ENCODE results near the gene MX2. TPM values are rescaled to one million over a fixed set of nuclear protein-coding genes. Genes with fewer than 3 reads are reported as not detected.

The MX2 gene
- polyA plus RNA-seq, 1 donor from 2014 or later: not detected

DNA sequence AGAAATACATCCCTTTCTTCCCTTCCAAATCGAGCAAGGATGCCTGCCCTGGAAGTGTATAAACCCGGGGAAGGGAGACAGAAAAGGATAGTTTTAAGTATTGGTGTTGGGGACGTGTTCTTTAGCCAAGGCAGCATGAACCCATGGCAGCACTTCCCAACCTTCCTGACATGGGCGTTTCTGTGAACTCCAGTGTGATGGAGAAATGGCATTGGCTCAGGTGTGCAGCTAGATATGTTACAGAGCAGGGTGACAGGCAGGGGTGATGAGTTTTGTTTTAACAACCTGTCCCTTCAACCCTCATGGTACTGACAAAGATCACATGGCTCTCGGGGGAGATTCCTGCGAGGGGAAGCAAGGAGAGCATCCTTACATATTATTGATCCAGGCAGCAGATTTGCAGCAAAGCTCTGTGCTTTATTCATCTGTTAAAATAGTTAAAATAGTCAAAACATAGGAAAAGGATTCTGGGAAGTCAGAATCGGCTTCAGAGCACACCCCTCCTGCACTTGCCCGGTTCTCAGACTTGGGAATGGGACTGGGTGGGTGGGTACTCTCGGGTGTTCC, 68.2 kb downstream of the MX2 start:
- Histone ChIP-seq H3K9me2 (ENCODE audit: insufficient read depth, low read length) (no peaks in the 10 kb centered on the region), H3K27me3 (ENCODE audit: insufficient read depth, low read depth, low read length) (peaks cover 24% of the 10 kb centered on the region), H2AFZ (ENCODE audit: low read depth, low read length) (no peak overlapping the region), H3F3A (ENCODE audit: insufficient read depth, low read length, poor library complexity, severe bottlenecking) (no peaks in the 10 kb centered on the region), H3K36me3 (ENCODE audit: insufficient read depth, low read length) (no peaks in the 10 kb centered on the region), H4K20me1 (ENCODE audit: insufficient read depth) (no peaks in the 10 kb centered on the region), H3K9ac (ENCODE audit: low read length) (no peak overlapping the region), H3K79me2 (replicated peaks; ENCODE audit: insufficient read depth, low read length) (no peaks in the 10 kb centered on the region), H3K4me2 (ENCODE audit: low read length) (no peak overlapping the region), H3K4me3 (ENCODE audit: low read length) (no peak overlapping the region), H3K9me3 (ENCODE audit: low read length) (no peaks in the 10 kb centered on the region), H3K27ac (ENCODE audit: low read length) (no peak overlapping the region)
- no peak for TF ChIP-seq RAD21 (conservative IDR thresholded peaks at IDR 0.05)
- no peak for TF ChIP-seq EZH2 (IDR thresholded peaks at IDR 0.05; ENCODE audit: borderline replicate concordance, insufficient read depth, low read length, poor library complexity, severe bottlenecking)
- TF ChIP-seq POLR2AphosphoS5 (IDR thresholded peaks at IDR 0.05): no peak
- TF ChIP-seq REST (IDR thresholded peaks at IDR 0.05; ENCODE audit: borderline replicate concordance): no peak
- TF ChIP-seq TAF1 (IDR thresholded peaks at IDR 0.05; ENCODE audit: low read depth): no peak
- no peak for TF ChIP-seq EP300 (conservative IDR thresholded peaks at IDR 0.05; ENCODE audit: poor library complexity, severe bottlenecking)
- TF ChIP-seq MXI1 (conservative IDR thresholded peaks at IDR 0.05; ENCODE audit: poor library complexity, severe bottlenecking): no peak
- TF ChIP-seq, protein P1, sequence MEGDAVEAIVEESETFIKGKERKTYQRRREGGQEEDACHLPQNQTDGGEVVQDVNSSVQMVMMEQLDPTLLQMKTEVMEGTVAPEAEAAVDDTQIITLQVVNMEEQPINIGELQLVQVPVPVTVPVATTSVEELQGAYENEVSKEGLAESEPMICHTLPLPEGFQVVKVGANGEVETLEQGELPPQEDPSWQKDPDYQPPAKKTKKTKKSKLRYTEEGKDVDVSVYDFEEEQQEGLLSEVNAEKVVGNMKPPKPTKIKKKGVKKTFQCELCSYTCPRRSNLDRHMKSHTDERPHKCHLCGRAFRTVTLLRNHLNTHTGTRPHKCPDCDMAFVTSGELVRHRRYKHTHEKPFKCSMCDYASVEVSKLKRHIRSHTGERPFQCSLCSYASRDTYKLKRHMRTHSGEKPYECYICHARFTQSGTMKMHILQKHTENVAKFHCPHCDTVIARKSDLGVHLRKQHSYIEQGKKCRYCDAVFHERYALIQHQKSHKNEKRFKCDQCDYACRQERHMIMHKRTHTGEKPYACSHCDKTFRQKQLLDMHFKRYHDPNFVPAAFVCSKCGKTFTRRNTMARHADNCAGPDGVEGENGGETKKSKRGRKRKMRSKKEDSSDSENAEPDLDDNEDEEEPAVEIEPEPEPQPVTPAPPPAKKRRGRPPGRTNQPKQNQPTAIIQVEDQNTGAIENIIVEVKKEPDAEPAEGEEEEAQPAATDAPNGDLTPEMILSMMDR (IDR thresholded peaks at IDR 0.05; ENCODE audit: poor library complexity, severe bottlenecking): no peak
- TF ChIP-seq SMC3 (conservative IDR thresholded peaks at IDR 0.05; ENCODE audit: poor library complexity): no peak

DNA sequence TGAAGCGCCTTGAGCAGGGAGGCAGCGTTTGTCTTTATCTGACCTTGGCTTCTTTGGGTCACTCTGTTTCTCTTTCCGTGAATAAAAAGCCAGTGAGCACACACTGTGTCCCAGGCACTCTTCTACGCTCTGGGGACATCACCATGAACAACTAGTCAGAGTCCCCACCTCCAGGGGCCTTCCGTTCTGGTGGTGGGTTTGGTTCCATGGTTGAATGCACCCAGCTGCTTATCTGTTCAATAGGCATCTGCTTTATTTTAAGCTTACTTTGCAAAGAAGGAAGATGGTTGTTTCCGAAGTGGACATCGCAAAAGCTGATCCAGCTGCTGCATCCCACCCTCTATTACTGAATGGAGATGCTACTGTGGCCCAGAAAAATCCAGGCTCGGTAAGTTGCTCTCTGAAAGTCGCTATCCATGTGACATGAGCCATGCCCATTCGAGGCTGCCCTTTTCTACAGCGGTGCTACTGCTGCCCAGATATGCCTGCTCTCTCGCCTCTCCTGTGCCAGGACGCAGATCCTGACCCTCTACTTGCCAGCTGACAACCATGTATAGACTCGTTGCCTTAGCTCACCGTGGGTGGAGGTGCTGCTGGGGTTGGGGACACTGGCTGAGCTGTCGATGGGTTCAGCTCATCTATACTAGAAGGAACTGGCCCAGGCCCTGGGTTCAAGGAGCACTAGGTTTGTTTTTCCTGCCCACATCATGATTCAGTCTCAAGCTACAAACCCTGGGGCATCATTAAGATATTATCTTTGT, 70.1 kb downstream of the MX2 start:
- no peaks in the 10 kb centered on the region for H4K20me1 ChIP-seq (ENCODE audit: insufficient read depth)
- no peak overlapping the region for H3K4me3 ChIP-seq (ENCODE audit: low read length)
- TF ChIP-seq SMC3 (conservative IDR thresholded peaks at IDR 0.05; ENCODE audit: poor library complexity) (no peak), MXI1 (conservative IDR thresholded peaks at IDR 0.05; ENCODE audit: poor library complexity, severe bottlenecking) (no peak), RAD21 (conservative IDR thresholded peaks at IDR 0.05) (no peak), TAF1 (IDR thresholded peaks at IDR 0.05; ENCODE audit: low read depth) (no peak), POLR2AphosphoS5 (IDR thresholded peaks at IDR 0.05) (no peak)
- TF ChIP-seq, protein P1 (IDR thresholded peaks at IDR 0.05; ENCODE audit: poor library complexity, severe bottlenecking): no peak
- H3K9me2 ChIP-seq (ENCODE audit: insufficient read depth, low read length): no peaks in the 10 kb centered on the region
- no peaks in the 10 kb centered on the region for H3K9me3 ChIP-seq (ENCODE audit: low read length)
- no peaks in the 10 kb centered on the region for H3F3A ChIP-seq (ENCODE audit: insufficient read depth, low read length, poor library complexity, severe bottlenecking)
- peaks cover 8% of the 10 kb centered on the region for H3K27me3 ChIP-seq (ENCODE audit: insufficient read depth, low read depth, low read length)
- no peak overlapping the region for H3K9ac ChIP-seq (ENCODE audit: low read length)
- H3K27ac ChIP-seq (ENCODE audit: low read length): no peak overlapping the region
- no peak overlapping the region for H2AFZ ChIP-seq (ENCODE audit: low read depth, low read length)
- H3K36me3 ChIP-seq (ENCODE audit: insufficient read depth, low read length): no peaks in the 10 kb centered on the region
- H3K79me2 ChIP-seq (replicated peaks; ENCODE audit: insufficient read depth, low read length): no peaks in the 10 kb centered on the region
- H3K4me2 ChIP-seq (ENCODE audit: low read length): no peak overlapping the region

Measured in neural cell (in vitro differentiated cells).